RKO (cell line): Measurements from ENCODE around the gene LRMDA.
A peak's percentile ranks its signal among the peaks of the same experiment; 100 is the strongest.

ENCODE experiments used
- DNase-seq: peaks from one replicate; pipeline ENCODE4 v3.0.0-alpha.2; 2016; ENCODE audit warnings: low spot score

LRMDA gene

DNA sequence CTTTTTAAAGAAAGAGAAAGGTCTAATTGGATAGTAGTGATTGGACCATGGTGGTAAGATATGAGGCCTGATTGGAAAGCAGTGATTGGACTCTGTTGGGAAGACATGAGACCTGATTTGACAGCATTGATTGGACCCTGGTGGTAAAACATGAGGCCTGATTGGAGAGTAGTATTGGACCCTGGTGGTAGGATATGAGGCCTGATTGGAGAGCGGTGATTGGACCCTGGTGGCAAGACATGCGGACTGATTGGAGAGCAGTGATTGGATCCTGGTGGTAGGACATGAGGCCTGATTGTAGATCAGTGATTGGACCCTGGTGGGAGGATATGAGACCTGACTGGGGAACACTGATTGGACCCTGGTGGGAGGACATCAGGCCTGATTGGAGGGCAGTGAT lies 444.3 kb downstream of the LRMDA start:
- DNase-seq, result no peak

- DNase-seq, result no peak
Measured at GRCh38 chr10:75876710-75877109, 445.3 kb downstream of the LRMDA start.

DNA sequence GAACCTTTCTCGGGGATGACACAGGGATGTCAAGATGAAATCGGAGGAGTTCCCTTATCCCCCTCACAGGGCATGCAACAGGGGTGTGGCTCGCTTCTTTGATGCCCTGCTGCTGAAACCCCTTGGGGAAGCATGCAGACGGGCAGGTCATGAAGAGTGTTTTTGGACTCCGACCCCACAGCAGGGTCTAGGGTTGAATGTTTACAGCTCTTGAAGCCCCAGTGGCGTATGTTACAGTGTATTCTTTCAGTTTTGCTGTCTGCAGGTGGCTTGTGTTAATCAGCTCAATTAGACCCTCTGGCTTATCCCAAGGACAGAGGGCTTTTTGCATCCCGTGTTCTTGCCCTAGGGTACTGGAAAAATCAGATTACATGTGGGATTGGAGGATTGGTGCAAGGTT lies 446.5 kb downstream of the LRMDA start:
- no peak for DNase-seq

DNA sequence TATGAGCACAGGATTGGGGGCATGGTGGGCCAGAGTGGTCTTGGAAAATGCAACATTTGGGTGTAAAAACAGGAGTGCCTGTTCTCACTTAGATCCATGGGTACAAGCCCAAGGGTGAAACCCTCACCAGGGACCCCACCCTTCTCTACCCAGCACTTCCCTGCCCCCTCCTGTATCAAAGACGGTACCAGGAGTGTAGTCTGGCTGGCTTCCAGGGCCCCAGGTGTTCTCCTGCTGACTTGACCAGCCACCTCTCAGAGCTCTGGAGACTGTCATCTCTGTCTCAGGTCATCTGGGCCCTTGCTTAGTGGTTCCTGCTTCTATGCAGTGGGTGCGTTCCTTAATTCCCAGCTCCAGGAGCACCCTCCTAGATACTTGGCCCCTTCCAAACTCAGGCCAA lies 447.2 kb downstream of the LRMDA start:
- DNase-seq, result no peak

GRCh38 chr10:75880031-75880775 lies 448.8 kb downstream of the LRMDA start:
- no peak for DNase-seq

DNA sequence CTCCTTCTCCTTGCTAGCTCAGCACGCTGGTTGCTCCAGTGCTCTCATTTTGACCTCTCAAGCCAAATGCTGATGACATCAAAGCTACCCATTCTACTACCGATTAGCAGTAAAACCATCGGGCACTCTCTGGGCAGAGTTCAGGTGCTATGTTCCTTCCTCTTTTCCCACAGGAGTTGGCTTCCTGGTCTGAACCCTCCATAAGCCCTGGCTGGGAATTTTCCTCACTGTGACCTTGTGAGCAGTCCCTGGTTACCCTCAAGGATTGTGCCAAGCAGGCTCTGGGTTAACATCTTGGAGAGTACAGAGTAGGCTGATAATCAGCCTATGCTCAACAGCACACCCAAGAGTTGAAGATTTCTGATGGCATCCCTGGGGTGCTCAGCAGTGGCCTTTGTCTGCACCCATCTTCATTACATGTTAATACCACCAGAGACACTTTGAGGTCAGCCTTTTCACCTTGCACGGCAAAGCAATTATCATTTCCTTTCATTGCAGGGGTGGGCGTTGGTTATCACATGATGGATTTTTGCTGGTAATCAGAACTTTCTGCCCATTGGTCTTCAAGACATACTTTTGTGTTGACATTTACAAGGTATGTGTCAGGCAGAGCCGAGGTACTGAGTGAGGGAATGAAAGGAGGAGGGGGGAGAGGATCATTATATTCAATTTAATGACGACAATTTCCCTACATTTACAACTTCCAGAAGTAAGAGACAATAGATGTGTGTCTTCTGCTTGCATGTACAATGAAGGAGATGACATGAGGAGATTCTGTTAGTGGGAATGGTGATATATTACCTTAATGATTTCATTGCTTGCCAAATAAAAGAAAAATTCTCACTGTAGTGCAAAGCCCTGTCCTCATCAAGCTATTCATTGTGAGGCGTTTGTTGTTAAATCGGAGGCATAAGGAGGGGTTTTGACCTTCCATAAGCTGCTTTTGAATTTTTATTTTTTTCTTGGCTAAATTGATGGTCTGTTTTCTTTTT lies 452.0 kb downstream of the LRMDA start:
- DNase-seq, result no peak

DNA sequence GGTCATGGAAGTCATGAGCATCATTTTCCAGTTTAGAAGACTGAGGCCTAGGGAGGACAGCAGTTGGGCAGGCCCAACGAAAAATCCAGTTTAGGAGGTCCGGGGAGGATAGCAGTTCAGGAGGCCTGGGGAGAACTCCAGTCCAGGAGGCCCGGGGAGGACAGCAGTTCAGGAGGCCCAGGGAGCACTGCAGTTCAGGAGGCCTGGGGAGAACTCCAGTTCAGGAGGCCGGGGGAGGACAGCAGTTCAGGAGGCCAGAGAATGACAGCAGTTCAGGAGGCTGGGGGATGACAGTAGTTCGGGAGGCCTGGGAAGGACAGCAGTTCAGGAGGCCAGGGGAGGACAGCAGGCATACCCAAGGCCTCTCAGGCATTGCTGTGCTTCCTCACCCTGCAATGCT lies 453.4 kb downstream of the LRMDA start:
- no peak for DNase-seq

DNA sequence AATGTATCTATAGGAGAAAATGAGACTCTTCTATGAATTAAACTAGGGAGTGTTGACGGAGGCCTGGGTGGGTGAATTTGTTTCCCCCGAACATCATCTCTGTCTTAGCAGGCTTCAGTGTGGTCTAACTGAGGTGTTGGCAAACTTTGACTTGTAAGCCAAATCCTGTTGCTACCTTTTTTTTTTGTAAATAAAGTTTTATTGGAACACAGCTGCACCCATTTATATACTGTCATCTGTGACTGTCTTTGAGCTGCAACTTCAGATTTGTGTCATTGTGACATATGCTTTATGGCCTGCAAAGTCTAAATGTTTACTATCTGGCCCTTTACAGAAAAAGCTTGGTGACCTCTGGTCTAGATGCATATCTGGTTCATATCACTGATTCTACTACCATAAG lies 455.9 kb downstream of the LRMDA start:
- no peak for DNase-seq

DNA sequence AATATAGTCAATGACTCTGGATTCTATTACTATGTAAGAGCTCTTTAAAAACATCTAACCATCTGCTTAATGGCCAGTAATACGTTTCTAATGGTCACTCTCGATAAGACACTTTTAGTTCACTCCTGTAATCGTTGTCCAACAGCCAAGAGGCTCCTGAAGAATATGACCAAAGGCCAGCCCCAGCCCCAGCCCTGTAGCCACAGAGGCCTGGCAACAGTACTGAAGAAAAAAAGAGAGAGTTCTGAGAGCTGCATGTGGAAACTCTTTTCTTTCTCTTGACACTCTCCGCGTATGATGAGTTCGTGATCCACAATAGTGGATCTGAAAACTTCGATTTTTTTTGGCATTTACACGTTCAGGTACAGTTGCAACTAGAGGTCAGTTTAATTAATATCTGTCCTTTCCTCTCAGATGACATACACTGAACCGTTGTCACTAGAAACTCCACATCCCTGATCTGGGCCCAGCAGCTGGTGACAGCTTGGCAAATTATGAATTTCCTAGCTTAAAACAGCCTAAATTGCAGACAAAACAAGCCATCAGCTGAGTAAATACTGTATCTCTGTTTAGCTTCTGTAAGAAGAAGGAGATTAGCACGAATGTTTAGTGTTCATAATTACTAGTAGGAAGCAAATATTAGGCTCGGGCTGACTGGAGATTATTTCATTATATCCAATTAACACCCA lies 456.7 kb downstream of the LRMDA start:
- no peak for DNase-seq

DNA sequence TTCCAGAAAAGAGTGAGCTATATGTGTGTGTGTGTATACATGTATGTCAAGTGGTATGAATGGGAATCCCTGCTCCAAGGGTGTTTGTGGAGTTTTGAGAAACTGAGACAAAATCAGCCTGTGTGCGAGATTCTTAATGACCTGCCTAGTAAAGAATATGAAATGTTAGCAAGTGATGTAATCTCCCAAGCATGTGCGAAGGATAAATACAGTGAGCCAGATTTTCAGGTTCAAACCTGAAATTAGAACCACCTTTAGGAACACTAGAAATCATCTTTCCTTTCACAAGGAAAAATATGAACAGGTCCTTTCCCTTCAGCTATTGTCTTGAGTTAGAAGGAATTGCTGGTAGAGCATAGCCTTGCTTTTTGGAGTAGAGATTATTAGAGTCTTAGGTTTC lies 457.6 kb downstream of the LRMDA start:
- no peak for DNase-seq

DNA sequence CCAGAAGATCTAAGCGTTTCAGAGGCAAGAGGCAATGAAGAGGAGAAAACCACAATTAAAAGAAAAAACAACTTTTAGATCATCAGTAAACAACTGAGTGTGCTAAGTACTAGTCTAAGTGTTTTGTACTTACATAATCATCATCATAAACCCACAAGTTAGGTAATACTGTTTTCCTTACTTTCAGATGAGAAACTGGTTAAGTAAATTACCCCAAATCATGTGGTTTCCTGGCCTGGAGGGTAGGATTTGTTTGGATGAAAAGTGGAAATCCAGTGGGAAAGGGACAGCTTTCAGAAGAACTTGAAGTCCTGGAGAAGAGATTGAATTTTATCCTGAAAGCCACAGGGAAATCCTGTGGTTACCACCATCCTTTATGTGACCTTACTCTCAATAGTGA lies 463.3 kb downstream of the LRMDA start:
- DNase-seq, result no peak

DNA sequence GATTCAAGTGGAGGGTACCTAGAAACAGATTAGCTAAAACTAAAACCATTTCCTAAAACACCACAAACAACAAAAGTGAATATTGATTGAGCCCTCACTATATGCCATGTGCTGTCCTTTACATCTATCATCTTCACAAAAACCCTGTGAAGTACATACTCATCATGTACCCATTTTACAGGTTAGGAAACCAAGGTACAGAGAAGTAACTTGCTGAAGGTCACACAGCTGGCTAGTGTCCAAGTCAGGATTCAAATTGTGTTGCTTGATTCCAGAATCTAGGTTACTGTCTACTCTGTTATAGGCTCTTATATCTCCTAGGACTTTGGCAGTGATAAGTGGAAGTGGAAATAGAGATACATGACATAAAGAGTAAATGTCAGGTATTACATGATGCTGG lies 463.8 kb downstream of the LRMDA start:
- no peak for DNase-seq

DNA sequence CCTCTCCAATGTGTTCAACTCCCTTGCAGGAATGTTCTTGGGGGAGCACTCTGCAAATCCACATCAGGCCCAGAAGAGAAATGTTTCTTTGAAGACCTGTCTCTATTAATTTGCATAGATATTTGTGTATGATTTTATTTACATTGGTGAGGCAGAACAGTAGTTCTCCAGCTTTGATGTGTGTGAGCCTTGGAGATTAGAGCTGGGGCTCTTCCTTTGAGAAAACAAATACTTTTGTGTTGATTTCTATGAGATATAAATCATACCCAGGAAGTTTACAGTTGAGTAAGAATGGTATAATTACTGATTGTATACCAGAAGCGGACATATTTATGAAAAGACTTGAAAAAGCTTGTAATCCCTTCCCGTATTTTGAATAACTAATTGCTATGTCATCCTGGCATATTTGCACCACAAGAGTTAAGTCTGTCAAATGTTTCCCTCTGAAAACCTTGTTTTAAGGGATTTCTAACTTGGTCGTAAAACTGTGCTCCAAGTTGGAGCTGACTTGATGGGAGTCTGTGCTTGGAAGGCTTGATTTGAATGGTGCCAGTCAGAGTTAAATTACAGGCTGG lies 468.5 kb downstream of the LRMDA start:
- no peak for DNase-seq

GRCh38 chr10:75902816-75903215 lies 471.4 kb downstream of the LRMDA start:
- no peak for DNase-seq

GRCh38 chr10:75904499-75905283 lies 473.3 kb downstream of the LRMDA start:
- DNase-seq, result no peak

DNA sequence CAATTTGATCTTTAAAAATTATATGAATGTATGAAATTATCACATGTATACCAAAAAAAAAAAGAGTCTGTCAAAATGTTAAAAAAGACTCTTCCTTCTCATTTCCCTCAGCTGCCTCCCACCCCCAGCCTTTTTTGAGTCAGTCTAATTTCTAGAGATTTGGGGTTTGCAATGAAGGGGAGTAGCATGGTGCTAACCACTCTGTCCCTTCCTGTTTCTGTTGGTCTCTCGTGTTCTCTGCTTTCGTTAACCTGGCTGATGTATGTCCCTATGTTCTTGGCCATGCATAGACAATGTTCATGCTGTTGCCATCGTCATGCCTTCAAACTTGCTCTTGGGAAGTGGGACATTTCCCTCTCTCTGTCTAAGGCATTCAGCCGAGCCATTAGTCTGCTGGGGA lies 474.1 kb downstream of the LRMDA start:
- no peak for DNase-seq

- DNase-seq, result peak; percentile 41
Measured at GRCh38 chr10:75910032-75910431, 478.6 kb downstream of the LRMDA start.

DNA sequence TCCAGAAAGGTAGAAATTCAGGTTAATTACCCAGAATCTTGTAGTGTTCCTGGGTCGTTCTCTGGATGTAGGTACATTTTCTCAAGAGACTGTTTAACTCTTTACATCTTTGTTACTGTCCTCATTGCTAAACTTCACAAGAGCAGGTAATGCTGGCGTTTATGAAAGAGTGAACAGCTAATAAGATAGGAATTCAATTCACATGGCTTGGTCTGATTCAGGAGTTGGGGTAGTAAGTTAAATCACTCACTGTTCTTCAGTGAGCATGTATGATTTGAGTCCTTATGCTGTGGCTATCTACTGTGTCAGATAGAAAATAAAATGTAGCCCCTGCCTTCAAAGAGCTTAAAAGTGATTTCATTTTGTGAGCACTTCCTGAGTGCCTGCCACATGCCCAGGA lies 480.0 kb downstream of the LRMDA start:
- DNase-seq, result no peak

DNA sequence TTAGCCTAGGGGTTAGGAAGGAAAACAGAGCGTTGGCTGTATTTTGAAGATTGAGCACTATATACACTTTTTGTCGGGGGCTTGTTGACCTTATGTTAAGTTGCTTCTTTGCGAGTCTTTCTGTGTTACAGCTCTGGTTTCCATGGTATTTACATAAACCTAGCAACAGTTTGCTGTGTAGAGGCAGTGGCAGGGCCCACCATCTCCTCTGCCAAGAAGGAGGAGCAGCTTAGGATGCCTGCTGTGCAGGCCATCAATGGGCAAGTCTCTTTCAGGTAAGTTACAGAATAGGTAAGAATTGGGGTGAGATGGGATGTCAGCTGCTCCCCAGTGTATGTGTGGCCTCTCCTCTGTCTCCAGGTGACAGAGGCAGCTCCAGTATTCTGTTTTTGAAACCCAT lies 485.5 kb downstream of the LRMDA start:
- DNase-seq, result no peak

DNA sequence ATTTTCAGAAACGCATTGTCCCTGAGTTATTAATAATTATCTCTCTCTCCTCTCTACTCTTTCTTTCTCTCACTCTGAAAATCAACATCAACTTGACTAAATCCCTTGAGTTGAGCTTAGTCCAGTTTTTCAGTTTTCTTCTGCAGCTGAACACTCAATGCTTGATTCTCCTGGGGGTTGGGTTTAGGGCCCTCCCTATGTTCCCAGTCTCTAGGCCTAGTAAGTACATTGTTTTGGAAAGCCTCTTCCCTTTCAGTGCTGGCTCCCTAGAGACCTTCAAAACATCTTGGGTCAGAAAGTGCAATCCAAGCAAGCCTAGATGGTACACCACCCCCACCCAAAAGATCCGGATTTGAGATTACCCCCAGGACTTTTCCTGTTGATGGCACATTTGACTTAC lies 488.5 kb downstream of the LRMDA start:
- DNase-seq, result no peak

GRCh38 chr10:75922435-75922834 lies 491.0 kb downstream of the LRMDA start:
- no peak for DNase-seq
